ENCODE results near the gene TMEM38A.
"Not testable (repeated sequence)": the region's sequence is repeated elsewhere in the genome, so short reads cannot be mapped to it uniquely, and the experiment has no call there.

TMEM38A gene

DNA sequence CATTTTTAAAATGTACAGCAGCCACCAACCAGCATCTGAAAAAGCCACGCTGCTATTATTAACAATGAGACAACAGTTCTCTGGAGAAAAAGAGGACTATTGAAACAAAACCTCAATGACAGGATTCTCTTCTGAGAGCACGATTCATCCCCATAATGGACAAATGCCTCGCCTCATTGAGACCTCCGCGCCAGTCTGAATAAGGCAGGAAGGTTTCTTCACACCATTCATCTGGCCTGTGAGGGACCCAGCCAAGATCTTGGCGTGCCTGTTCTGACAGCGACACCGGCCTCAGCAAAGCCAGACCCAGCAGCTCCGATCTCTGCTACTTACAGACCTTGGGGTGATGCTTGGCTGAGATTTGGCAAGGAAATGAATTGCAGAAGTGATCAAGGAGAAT lies 15.8 kb upstream of the TMEM38A start:
- TF ChIP-seq, protein P1, sequence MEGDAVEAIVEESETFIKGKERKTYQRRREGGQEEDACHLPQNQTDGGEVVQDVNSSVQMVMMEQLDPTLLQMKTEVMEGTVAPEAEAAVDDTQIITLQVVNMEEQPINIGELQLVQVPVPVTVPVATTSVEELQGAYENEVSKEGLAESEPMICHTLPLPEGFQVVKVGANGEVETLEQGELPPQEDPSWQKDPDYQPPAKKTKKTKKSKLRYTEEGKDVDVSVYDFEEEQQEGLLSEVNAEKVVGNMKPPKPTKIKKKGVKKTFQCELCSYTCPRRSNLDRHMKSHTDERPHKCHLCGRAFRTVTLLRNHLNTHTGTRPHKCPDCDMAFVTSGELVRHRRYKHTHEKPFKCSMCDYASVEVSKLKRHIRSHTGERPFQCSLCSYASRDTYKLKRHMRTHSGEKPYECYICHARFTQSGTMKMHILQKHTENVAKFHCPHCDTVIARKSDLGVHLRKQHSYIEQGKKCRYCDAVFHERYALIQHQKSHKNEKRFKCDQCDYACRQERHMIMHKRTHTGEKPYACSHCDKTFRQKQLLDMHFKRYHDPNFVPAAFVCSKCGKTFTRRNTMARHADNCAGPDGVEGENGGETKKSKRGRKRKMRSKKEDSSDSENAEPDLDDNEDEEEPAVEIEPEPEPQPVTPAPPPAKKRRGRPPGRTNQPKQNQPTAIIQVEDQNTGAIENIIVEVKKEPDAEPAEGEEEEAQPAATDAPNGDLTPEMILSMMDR (IDR thresholded peaks at IDR 0.05; ENCODE audit: low read depth, low read length, missing control alignments): no peak
- H3K4me3 ChIP-seq (ENCODE audit: low read depth, low read length): no peak overlapping the region
- in situ Hi-C loops (cut with HindIII; ENCODE audit: low sequenced_read_pairs): no loop called here
- DNase-seq (ENCODE audit: low read depth): no peak

GRCh38 chr19:16649734-16650133 lies 11.2 kb upstream of the TMEM38A start:
- DNase-seq (ENCODE audit: low read depth): no peak

GRCh38 chr19:16650821-16651220 lies 10.1 kb upstream of the TMEM38A start:
- in situ Hi-C loops (cut with HindIII; ENCODE audit: low sequenced_read_pairs): no loop called here
- H3K4me3 ChIP-seq (ENCODE audit: low read depth, low read length): no peak overlapping the region
- TF ChIP-seq, protein P1 (IDR thresholded peaks at IDR 0.05; ENCODE audit: low read depth, low read length, missing control alignments): no peak
- DNase-seq (ENCODE audit: low read depth): no peak

More at GRCh38 chr19:16649734-16650133, 11.2 kb upstream of the TMEM38A start:
- no peak overlapping the region for H3K4me3 ChIP-seq (ENCODE audit: low read depth, low read length)
- in situ Hi-C loops (cut with HindIII; ENCODE audit: low sequenced_read_pairs): no loop called here
- TF ChIP-seq, protein P1 (IDR thresholded peaks at IDR 0.05; ENCODE audit: low read depth, low read length, missing control alignments): no peak

DNA sequence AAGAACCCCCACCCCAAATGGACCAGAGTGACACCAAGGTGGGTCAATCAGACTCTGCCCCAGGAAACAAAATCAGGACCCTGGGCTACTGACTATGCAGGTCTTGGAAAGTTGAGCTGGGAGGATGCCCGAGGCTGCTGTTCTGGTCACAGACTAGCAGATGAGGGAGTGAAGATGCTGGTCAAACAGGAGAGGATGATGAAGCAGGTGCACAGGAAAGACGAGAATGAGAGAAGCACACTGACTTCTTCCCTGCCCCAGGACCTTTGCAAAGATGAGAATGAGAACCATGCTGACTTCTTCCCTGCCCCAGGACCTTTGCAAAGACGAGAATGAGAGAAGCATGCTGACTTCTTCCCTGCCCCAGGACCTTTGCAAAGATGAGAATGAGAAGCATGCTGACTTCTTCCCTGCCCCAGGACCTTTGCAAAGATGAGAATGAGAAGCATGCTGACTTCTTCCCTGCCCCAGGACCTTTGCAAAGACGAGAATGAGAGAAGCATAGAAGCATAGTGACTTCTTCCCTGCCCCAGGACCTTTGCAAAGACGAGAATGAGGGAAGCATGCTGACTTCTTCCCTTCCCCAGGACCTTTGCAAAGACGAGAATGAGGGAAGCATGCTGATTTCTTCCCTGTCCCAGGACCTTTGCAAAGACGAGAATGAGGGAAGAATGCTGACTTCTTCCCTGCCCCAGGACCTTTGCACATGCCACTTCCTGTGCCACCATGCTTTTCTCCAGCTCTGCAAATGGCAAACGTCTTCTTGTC lies 9.3 kb upstream of the TMEM38A start:
- DNase-seq (ENCODE audit: low read depth); H3K4me3 ChIP-seq (ENCODE audit: low read depth, low read length); in situ Hi-C loops (cut with HindIII; ENCODE audit: low sequenced_read_pairs): not testable (repeated sequence)

DNA sequence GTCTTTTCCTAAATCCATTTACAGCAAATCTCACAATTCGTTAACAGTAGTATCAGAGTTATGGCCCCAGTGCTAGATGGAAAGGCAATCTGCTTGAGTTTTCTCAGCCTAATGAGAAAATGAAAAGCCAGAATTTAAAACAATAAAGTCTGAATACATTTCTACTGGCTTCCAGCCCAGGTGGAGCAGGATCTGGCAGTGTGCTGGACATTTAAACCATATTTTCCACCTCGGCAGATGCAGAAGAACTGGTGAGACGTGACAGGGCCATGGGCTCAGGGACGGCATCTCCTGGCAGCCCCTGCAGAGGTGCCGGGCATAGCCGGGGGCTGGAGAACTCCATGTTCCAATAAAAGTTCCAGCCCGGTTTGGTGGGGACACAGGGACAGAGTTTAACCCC lies 8.1 kb upstream of the TMEM38A start:
- in situ Hi-C loops (cut with HindIII; ENCODE audit: low sequenced_read_pairs): no loop called here

GRCh38 chr19:16654140-16654539 lies 6.8 kb upstream of the TMEM38A start:
- no peak for DNase-seq (ENCODE audit: low read depth)
- TF ChIP-seq, protein P1 (IDR thresholded peaks at IDR 0.05; ENCODE audit: low read depth, low read length, missing control alignments): no peak
- no peak overlapping the region for H3K4me3 ChIP-seq (ENCODE audit: low read depth, low read length)
- in situ Hi-C loops (cut with HindIII; ENCODE audit: low sequenced_read_pairs): no loop called here

More for the DNA sequence above, 8.1 kb upstream of the TMEM38A start:
- H3K4me3 ChIP-seq (ENCODE audit: low read depth, low read length): no peak overlapping the region
- TF ChIP-seq, protein P1 (IDR thresholded peaks at IDR 0.05; ENCODE audit: low read depth, low read length, missing control alignments): no peak
- no peak for DNase-seq (ENCODE audit: low read depth)

DNA sequence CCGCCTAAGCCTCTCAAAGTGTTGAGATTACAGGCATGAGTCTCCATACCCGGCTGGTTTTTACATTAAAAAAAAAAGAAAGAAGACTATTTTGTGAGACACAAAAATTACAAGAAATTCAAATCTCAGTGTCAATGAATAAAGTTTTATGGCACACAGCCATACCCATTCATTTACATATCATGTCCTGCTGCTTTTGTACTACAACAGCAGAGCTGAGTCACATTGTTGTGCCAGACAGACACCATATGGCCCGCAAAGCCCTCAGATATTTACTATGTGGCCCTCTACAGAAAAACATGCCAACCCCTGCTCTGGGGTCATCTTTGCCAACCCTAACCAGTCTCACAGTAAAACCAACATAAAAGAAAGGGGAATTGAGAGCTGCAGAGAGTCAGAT lies 6.3 kb upstream of the TMEM38A start:
- in situ Hi-C loops (cut with HindIII; ENCODE audit: low sequenced_read_pairs): no loop called here
- TF ChIP-seq, protein P1 (IDR thresholded peaks at IDR 0.05; ENCODE audit: low read depth, low read length, missing control alignments): no peak
- DNase-seq (ENCODE audit: low read depth): peak; percentile 6
- H3K4me3 ChIP-seq (ENCODE audit: low read depth, low read length): no peak overlapping the region

Data from astrocyte of the cerebellum (primary cell).